T-helper 1 cell (primary cell): ENCODE measurements around the gene CHMP6.

Source experiments
- DNase-seq, 5 donors: peaks; one replicate each; pipeline ENCODE4 v3.0.0-alpha.2; 2012 to 2020

CHMP6 gene

GRCh38 chr17:80995131-80995530 is 3.5 kb downstream of the CHMP6 start:
- DNase-seq = no peak

DNA sequence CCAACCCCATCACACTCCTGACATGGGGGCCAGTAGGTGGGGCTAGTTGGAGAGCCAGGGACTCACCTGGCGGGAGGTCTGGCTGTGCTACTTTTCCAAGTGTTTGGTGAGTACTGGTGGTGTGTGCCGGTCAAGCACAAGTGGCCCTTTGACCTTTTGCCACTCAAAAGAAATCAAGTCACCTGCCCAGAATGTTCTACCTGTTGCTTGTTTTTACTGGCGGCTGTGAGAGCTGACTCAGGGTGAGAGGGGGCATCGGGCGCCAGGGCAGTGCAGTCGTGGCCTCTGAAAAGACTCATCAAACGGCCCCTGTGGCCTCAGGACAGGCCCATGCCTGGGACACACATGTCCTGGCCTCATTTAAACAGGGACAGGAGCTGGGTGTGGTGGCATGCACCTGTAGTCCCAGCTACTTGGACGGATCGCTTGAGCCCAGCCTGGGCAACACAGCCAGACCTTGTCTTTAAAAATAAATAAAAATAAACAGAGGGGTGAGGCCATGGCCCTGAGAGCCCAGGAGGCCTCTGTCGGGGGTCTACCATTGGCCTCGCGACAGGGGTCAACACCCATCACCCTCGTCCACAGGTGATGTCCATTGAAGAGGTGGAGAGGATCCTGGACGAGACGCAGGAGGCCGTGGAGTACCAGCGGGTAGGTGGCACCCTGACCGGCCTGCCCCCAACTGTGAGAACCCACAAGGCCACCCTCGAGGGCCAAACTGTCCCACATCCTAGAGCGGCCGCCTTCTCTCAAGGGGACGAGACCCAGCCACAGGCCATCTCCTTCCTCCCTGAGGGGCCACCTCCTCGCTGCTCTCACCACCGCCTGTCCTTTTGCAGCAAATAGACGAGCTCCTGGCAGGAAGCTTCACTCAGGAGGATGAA is 5.0 kb downstream of the CHMP6 start:
- no peak for DNase-seq

- no peak for DNase-seq
Observed at GRCh38 chr17:80997424-80998117, 5.9 kb downstream of the CHMP6 start.

- no peak for DNase-seq
Observed at GRCh38 chr17:80998118-80998747, 6.6 kb downstream of the CHMP6 start.

DNA sequence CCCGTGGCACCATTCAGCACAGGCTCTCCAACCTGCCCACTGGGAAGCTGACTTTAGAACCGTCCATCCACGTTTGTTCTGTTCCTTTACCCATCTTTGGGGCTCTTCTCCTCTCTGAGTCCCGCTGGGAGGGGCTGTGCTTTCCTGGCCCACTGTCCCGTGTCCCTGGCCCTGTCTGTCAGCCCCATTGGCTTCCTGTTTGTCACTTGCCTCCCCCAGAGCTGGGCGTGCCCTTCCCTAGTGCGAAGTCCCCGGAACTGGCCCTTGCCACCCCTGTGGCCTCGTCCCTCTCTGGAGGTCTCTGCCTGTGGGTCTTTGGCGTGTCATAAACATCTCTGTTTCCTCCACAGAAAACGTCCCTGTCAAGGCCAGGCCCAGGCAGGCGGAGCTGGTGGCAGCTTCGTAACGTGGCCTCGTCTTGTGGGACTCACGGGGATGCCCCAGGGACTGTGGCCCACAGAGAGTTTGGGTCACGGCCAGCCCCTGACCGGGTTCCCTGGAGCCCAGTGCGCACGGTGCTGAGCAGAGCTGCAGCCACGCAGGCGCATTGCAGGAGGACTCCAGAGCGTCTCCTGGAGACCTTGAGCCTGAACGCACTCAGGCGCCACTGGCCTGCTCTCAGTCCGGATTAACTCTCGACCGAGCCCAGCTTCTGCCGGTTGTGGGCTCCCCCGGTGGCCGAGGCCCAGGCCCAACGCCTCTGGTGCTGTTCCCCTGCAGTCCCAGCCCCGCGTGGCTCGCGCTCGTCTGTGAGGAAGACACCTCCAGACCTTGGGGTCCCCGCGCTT is 7.3 kb downstream of the CHMP6 start:
- no peak for DNase-seq

DNA sequence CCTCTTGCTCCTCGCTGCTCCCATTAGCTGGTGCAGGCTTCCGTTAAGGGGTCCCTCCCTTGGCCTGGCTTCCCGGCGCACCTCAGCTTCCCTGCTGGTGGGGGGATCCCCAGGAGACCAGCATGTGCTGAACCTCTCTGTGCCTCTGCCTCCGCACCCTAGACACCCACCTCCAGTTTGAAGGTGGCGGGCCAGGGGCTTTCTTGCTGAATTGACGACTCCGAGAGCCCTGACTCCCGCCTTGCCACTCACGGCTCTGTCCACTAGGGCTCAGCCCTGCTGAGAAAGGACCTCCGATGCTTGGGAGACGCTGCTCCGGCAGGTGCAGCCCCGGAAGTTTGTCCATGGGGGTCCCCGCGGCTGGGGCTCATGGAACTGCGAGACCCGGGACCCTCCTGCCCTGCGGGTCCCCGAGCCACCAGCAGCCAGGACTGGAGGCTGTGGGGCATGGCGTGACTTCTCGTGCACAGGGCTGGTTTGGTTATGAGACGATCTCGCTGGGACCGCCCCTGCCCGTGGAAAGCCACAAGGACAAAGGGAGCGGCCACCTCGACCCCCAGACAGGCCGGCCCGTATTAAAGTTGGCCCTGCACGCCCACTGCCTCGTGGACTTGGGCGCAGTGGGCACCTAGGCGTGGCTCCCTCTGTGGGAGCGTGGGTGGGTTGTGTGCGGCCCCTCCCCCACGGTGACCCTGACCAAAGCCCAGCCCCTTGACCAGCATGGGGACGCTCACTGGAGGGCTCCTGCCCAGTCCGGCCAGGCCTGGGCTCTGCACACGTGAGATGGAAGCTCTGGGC is 8.1 kb downstream of the CHMP6 start:
- DNase-seq = no peak

- no peak for DNase-seq
Observed at GRCh38 chr17:81000334-81000630, 8.6 kb downstream of the CHMP6 start.

DNA sequence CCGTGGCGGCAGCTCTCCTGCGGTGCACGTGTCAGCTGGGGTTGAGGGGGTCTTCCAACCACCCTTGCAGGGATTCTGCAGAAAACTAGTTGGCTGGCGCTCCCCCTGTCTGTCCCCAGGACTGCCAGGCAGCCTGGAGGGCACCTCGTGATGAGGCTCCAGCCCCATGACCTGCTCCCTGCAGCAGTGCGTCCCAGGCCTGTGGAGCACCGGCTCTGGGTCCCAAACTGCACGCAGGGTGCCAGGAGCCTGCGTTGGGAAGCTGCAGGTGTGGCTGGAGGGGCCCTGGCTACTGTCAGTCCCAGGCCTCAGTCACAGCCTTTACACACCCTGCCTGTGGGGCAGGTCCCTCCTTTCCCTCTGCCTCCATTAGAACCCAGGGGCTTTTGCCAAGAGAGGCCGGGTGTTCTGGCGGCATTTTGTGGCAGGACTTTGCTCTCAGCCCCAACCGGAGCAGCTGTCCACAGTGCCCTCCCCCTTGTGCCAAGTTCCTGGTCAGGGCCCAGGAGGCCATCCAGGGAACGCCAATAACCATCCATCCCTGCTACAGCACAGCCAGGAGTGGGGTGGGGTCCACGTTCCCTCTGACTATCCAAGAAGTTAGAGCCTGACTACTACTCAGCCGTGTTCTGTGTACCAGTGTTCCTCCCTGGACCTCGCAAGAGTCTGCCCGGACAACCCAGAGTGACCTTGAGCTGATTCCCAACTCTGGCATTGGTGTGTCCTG is 9.2 kb downstream of the CHMP6 start:
- DNase-seq = no peak

- DNase-seq = no peak
Observed at GRCh38 chr17:81002013-81002384, 10.4 kb downstream of the CHMP6 start.

GRCh38 chr17:81002409-81003361 is 11.0 kb downstream of the CHMP6 start:
- no peak for DNase-seq

- DNase-seq = no peak
Observed at GRCh38 chr17:81003711-81004475, 12.3 kb downstream of the CHMP6 start.

DNA sequence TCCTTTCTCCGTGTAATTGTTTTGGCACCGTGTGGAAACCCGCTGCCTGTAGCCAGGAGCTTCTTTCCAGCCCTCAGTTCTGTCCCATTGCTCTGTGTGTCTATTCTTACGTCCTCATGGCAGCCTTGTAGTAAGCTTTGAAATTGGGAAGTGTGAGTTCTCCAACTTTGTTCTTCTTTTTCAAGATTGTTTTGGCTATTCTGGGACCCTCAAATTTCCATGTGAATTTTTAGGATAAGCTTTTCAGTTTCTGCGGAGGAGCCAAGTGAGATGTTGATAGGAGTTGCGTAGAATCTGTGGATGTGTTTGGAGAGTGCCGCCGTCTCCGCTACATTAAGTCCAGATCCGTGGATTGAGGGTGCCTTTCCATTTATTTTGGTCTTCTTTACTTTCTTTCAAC is 15.2 kb downstream of the CHMP6 start:
- DNase-seq = no peak

GRCh38 chr17:81008140-81008539 is 16.5 kb downstream of the CHMP6 start:
- no peak for DNase-seq

- no peak for DNase-seq
Observed at GRCh38 chr17:81009136-81009535, 17.5 kb downstream of the CHMP6 start.

DNA sequence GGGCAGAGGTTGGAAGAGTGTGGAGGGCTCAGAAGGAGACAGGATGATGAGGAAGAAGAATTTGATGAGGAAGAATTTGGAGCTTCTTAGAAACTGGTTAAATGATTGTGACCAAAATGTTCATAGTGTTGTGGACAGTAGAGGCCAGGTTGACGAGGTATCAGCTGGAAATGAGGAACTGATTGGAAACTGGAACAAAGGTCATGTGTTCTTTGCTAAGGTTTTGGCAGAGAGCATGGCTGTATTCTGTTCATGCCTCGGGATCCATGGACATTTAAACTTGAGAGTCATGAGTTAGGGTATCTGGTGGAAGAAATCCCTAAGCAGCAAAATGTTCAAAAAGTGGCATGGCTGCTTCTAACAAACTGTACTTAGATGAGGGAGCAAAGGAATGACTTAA is 19.3 kb downstream of the CHMP6 start:
- no peak for DNase-seq

DNA sequence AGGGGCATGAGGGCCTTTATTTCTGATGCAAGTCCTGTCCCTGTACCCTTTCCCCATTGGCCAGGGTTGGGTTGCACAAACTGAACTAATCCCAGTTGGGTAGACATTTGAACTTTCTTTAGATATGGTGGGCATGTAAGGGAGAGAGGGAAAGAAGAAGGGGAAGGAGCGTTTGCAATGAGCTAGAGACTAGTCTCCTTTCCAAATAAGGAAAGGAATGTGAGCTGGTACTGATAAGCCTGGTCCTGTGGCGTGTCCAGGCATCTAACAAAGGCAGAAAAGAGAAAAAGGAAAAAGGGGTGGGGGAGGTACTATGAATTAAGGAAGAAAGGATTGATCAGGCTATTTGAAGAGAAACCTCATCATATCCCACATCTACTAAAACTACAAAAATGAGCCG is 20.3 kb downstream of the CHMP6 start:
- no peak for DNase-seq

DNA sequence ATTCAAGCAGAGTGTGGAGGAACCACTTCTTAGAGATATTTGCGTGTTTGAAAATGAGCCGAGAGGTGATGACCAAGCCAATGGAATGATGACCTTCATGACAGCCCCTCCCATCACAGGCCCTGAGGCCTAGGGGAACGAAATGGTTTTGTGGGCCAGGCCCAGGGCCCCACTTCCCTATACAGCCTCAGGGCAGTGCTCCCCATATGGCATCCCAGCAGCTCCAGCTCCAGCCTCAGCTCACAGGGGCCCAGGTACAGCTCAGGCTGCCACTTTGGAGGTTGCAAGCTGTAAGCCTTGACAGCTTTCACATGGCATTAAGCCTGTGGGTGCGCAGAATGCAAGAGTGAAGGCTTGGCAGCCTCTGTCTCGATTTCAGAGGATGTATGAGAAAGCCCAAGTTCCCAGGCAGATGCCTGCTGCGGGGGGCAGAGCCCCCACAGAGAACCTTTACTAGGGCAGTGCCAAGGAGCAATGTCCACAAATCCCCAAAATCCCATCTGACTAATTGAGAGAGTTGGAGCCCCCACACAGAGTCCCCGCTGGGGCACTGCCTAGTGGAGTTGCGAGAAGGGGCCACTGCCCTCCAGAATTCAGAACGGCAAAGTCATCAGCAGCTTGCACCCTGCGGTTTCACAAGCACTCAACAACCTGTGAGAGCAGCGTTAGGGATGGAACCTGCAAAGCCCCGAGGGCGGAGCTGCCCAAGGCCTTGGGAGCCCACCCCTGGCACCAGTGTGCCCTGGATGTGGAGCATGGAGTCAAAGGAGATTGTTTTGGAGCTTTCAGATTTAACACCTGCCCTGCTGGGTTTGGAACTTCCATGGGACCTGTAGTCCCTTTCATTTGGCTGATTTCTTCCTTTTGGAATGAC is 21.2 kb downstream of the CHMP6 start:
- no peak for DNase-seq

GRCh38 chr17:81013642-81014041 is 22.0 kb downstream of the CHMP6 start:
- no peak for DNase-seq

GRCh38 chr17:81015136-81015535 is 23.5 kb downstream of the CHMP6 start:
- no peak for DNase-seq
